Parathyroid adenoma (tissue), 2 donors: ENCODE measurements around the gene BCAS2.

Experiments
- H2AFZ ChIP-seq: fragments of 300-600 bp; sonication (generic); one replicate; pipeline ENCODE4 v1.7.0; 2017; ENCODE audit warnings: antibody characterized with exemption, mild to moderate bottlenecking
- H3K27ac ChIP-seq: fragments of 300-600 bp; sonication (generic); one replicate; pipeline ENCODE4 v1.7.0; 2017
- H3K27me3 ChIP-seq: fragments of 300-600 bp; sonication (generic); one replicate; pipeline ENCODE4 v1.7.0; 2017; ENCODE audit warnings: low read length; ENCODE audit not compliant: control insufficient read depth, insufficient read depth
- H3K36me3 ChIP-seq: fragments of 300-600 bp; sonication (generic); one replicate; pipeline ENCODE4 v1.7.0; 2017; ENCODE audit warnings: low read length; ENCODE audit not compliant: control insufficient read depth, insufficient read depth
- H3K4me1 ChIP-seq: fragments of 300-600 bp; sonication (generic); one replicate; pipeline ENCODE4 v1.7.0; 2017; ENCODE audit warnings: control low read depth
- H3K4me2 ChIP-seq: fragments of 300-600 bp; sonication (generic); one replicate; pipeline ENCODE4 v1.7.0; 2017; ENCODE audit warnings: low read length
- H3K4me3 ChIP-seq: fragments of 300-600 bp; sonication (generic); one replicate; pipeline ENCODE4 v1.7.0; 2017; ENCODE audit warnings: low read depth, low read length
- H3K79me2 ChIP-seq: fragments of 300-600 bp; sonication (generic); one replicate; pipeline ENCODE4 v1.7.0; 2017; ENCODE audit warnings: control low read depth
- H3K9ac ChIP-seq: fragments of 300-600 bp; sonication (generic); one replicate; pipeline ENCODE4 v1.7.0; 2017; ENCODE audit warnings: mild to moderate bottlenecking
- H3K9me3 ChIP-seq: fragments of 300-600 bp; sonication (generic); one replicate; pipeline ENCODE4 v1.7.0; 2017; ENCODE audit warnings: low read length; ENCODE audit not compliant: control insufficient read depth
- TF ChIP-seq, protein P1 (sequence below): fragments of 300-600 bp; sonication (generic); IDR thresholded peaks from one replicate; pipeline ENCODE4 v1.7.0; 2017; ENCODE audit warnings: antibody characterized with exemption, mild to moderate bottlenecking
- donor health status: primary hyperparathyroidism.

The BCAS2 gene

DNA sequence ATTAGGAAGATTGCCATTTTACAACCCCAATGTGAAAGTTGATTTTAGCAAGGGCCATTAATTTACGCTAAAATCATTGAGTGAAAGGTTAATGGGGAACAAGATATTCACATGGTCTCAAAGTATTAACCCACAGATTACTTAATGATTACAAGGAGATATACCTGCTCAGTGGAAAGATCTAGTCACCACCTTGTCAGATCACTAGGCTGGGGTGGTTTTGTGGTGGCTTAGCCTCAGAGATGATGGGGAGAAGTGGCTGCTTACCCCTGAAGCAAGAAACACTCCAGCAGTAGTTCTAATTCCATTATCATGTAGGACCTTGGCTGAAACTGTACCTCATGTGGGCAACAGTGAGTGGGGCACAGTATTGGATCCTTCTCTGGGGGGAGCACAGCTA is 50.3 kb downstream of the BCAS2 start:
- Histone ChIP-seq H3K4me1 (no peaks in the 10 kb centered on the region), H3K9ac (no peak overlapping the region), H3K27me3 (no peaks in the 10 kb centered on the region), H3K9me3 (no peaks in the 10 kb centered on the region), H3K36me3 (no peaks in the 10 kb centered on the region), H2AFZ (no peak overlapping the region), H3K4me3 (no peak overlapping the region), H3K27ac (no peak overlapping the region), H3K4me2 (no peak overlapping the region), H3K79me2 (no peaks in the 10 kb centered on the region)
- TF ChIP-seq, protein P1, sequence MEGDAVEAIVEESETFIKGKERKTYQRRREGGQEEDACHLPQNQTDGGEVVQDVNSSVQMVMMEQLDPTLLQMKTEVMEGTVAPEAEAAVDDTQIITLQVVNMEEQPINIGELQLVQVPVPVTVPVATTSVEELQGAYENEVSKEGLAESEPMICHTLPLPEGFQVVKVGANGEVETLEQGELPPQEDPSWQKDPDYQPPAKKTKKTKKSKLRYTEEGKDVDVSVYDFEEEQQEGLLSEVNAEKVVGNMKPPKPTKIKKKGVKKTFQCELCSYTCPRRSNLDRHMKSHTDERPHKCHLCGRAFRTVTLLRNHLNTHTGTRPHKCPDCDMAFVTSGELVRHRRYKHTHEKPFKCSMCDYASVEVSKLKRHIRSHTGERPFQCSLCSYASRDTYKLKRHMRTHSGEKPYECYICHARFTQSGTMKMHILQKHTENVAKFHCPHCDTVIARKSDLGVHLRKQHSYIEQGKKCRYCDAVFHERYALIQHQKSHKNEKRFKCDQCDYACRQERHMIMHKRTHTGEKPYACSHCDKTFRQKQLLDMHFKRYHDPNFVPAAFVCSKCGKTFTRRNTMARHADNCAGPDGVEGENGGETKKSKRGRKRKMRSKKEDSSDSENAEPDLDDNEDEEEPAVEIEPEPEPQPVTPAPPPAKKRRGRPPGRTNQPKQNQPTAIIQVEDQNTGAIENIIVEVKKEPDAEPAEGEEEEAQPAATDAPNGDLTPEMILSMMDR, result no peak

DNA sequence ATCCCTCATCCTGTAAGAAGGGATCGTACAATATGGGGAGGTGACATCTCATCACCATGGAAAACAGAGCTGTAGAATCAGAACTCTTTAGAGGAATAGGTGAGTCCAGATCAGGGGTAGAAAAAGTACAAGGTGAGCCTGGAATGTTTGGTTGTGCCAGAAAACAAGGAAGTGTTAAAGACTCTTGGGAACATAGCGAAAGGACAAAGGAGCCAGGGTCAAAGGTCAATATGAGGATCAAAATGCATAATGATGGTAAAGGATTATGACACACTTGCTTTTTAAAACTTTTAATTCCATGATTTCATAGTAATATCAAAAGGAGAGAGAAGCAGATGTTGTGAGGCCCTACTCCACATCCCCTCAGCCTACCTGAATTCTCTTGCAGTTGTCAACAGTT is 51.2 kb downstream of the BCAS2 start:
- TF ChIP-seq, protein P1, result no peak
- no peaks in the 10 kb centered on the region for H3K4me1 ChIP-seq
- no peaks in the 10 kb centered on the region for H3K9me3 ChIP-seq
- H3K27ac ChIP-seq, result no peak overlapping the region
- no peak overlapping the region for H2AFZ ChIP-seq
- no peak overlapping the region for H3K4me3 ChIP-seq
- H3K9ac ChIP-seq, result no peak overlapping the region
- no peaks in the 10 kb centered on the region for H3K79me2 ChIP-seq
- H3K36me3 ChIP-seq, result no peaks in the 10 kb centered on the region
- no peak overlapping the region for H3K4me2 ChIP-seq
- H3K27me3 ChIP-seq, result no peaks in the 10 kb centered on the region

DNA sequence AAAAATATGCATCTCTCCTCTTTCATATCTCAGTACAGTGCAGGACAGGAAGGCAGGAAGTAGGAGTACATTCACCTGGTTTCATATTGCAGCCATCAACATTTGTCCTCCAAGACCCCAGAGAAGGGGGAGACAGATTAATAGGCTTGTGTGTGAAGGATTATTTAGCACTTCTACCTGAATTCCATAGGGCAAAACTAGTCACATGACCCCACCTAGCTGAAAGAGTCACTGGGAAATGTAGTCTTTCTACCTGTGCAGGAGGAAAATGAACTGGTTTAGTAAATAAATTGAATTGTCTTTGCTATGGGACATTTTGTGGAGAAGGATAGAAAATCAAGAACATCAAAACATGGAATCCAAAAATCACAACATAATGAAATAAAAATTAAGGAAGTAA is 56.5 kb downstream of the BCAS2 start:
- H3K4me2 ChIP-seq, result no peak overlapping the region
- TF ChIP-seq, protein P1, result no peak
- H3K36me3 ChIP-seq, result no peaks in the 10 kb centered on the region
- no peaks in the 10 kb centered on the region for H3K9me3 ChIP-seq
- H3K27me3 ChIP-seq, result no peaks in the 10 kb centered on the region
- H3K4me3 ChIP-seq, result no peak overlapping the region
- H3K9ac ChIP-seq, result no peak overlapping the region
- no peak overlapping the region for H2AFZ ChIP-seq
- no peaks in the 10 kb centered on the region for H3K79me2 ChIP-seq
- no peaks in the 10 kb centered on the region for H3K4me1 ChIP-seq
- no peak overlapping the region for H3K27ac ChIP-seq

DNA sequence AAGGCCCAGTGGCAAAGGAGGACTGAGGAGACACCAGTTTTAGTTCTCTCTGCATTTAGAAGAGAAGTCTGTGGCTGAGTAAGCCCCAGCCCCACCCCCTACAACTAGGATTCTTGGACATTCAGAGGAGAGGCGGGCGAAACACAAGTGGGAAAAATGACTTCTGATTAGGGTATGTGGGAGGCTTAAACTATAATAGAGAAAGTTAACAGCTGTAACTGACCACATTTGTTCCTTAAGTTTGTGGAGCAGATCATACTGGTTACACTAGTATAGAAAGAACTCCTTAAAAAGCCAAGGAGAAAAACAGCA is 59.2 kb downstream of the BCAS2 start:
- no peak overlapping the region for H3K27ac ChIP-seq
- no peaks in the 10 kb centered on the region for H3K27me3 ChIP-seq
- no peaks in the 10 kb centered on the region for H3K36me3 ChIP-seq
- H3K4me3 ChIP-seq, result no peak overlapping the region
- TF ChIP-seq, protein P1, result no peak
- no peaks in the 10 kb centered on the region for H3K4me1 ChIP-seq
- no peaks in the 10 kb centered on the region for H3K9me3 ChIP-seq
- H3K9ac ChIP-seq, result no peak overlapping the region
- no peak overlapping the region for H2AFZ ChIP-seq
- no peaks in the 10 kb centered on the region for H3K79me2 ChIP-seq
- H3K4me2 ChIP-seq, result no peak overlapping the region

DNA sequence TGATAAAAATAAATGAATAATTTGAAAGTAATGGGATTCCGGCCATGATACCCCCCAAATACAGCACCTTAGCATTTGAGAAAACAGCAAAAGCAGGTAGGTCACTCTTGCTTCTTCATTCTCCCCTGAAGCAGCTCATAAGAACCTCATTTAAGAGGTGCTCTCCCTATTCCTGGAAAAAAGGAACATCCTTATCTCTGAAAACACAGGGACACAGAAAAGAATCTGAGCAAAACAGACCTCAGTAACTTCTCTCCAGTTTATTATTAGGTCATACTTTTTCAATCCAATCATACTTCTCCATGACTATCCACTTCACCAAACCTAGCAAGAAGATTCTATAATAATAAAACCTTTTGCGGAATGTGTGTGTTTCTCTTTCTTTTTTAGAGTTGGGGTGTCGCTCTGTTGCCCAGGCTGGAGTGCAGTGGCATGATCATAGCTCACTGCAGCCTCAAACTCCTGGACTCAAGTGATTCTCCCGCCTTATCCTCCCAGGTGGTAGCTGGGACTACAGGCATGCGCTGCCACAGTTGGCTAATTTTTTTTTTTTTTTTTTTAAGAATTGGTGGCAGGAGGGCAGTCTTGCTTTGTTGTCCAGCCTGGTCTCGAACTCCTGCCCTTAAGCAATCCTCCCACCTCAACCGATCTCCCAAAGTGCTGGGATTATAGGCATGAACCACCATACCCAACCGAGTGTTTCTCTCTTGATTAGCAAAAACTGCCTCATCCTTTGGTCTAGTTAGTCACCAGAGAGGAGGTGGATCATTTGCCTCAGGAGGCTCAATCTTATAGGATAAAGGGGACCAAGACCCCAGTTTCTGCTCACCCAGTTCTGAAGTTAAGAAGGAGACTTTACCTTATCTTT is 59.8 kb downstream of the BCAS2 start:
- Histone ChIP-seq H3K4me3 (no peak overlapping the region), H3K4me2 (no peak overlapping the region), H2AFZ (no peak overlapping the region), H3K4me1 (no peaks in the 10 kb centered on the region), H3K9ac (no peak overlapping the region), H3K27ac (no peak overlapping the region), H3K36me3 (no peaks in the 10 kb centered on the region), H3K9me3 (no peaks in the 10 kb centered on the region), H3K79me2 (no peaks in the 10 kb centered on the region), H3K27me3 (no peaks in the 10 kb centered on the region)
- TF ChIP-seq, protein P1, result no peak
